SK-N-MC (cell line): ENCODE results near the gene ZNF773.

Experiments
- DNase-seq: peaks from one replicate; pipeline ENCODE4 v3.0.0-alpha.2; 2011; ENCODE audit warnings: low read depth, low spot score
- H3K27ac ChIP-seq: fragments of 200-600 bp; sonication (generic); 2 replicates; pipeline ENCODE4 v1.5.1; 2016; ENCODE audit warnings: mixed run types
- H3K36me3 ChIP-seq: fragments of 200-600 bp; sonication (generic); 2 replicates; pipeline ENCODE4 v1.6.1; 2017; ENCODE audit warnings: antibody characterized with exemption, low read length, mixed read lengths; ENCODE audit not compliant: insufficient read depth
- H3K4me3 ChIP-seq: fragments of 200-600 bp; sonication (generic); 2 replicates; pipeline ENCODE4 v1.5.1; 2016
- H3K9ac ChIP-seq: fragments of 200-600 bp; sonication (generic); 2 replicates; pipeline ENCODE4 v1.8.0; 2017; ENCODE audit warnings: mixed run types, mixed read lengths; ENCODE audit not compliant: insufficient read length
- H3K9me3 ChIP-seq: fragments of 200-600 bp; sonication (generic); 2 replicates; pipeline ENCODE4 v1.6.1; 2017; ENCODE audit warnings: low read depth, mild to moderate bottlenecking, antibody characterized with exemption, low read length, moderate library complexity, mixed read lengths
- EZH2 ChIP-seq: fragments of 200-600 bp; sonication (generic); IDR thresholded peaks from one replicate; pipeline ENCODE4 v1.6.1; 2017; ENCODE audit warnings: antibody characterized with exemption
- FOXP2 ChIP-seq: optimal IDR thresholded peaks from 2 replicates; pipeline ENCODE3; 2011; ENCODE audit warnings: mild to moderate bottlenecking, moderate library complexity; ENCODE audit not compliant: insufficient read depth; ENCODE audit errors: extremely low read length, control extremely low read depth
- POLR2AphosphoS5 ChIP-seq: IDR thresholded peaks from 2 replicates; pipeline ENCODE4 v1.6.1; 2012; ENCODE audit warnings: mild to moderate bottlenecking, low read depth, low read length, borderline replicate concordance

The ZNF773 gene

DNA sequence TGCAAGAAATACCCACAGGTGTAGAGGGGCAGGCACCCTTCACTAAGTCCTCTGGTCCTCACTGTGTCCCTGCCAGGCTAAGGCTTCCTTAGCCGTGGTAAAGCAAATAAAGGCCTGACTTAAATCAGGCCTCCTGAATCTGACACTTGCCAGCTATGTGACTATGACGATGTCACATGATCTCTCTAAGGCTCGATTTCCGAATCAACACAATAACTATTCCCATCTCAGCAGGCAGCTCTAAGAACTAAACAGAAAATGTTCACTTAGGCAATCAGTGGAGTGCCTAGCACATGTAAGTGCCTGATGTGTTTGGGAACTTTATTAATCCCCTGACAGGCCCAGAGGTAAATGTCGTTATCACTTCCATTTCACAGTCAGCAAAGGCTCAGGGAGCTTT is 57.9 kb downstream of the ZNF773 start:
- no peak overlapping the region for H3K27ac ChIP-seq
- no peak overlapping the region for H3K4me3 ChIP-seq
- H3K9me3 ChIP-seq: peaks cover 11% of the 10 kb centered on the region; the same call in 1 of the 2 replicates
- H3K9ac ChIP-seq: no peak overlapping the region
- DNase-seq: no peak
- TF ChIP-seq FOXP2 (no peak), EZH2 (no peak), POLR2AphosphoS5 (no peak)
- peaks cover 38% of the 10 kb centered on the region for H3K36me3 ChIP-seq
